WI38 (cell line): ENCODE measurements around the gene SETD6.

ENCODE experiments used
- H3K4me3 ChIP-seq: 2 replicates; pipeline ENCODE4 v1.5.1; 2011; ENCODE audit warnings: low read depth, mild to moderate bottlenecking, control low read depth, low read length
- TF ChIP-seq, protein P1 (sequence below): IDR thresholded peaks from 2 replicates; pipeline ENCODE4 v1.5.1; 2012; ENCODE audit warnings: low read depth, mild to moderate bottlenecking, control low read depth, low read length

SETD6 gene

DNA sequence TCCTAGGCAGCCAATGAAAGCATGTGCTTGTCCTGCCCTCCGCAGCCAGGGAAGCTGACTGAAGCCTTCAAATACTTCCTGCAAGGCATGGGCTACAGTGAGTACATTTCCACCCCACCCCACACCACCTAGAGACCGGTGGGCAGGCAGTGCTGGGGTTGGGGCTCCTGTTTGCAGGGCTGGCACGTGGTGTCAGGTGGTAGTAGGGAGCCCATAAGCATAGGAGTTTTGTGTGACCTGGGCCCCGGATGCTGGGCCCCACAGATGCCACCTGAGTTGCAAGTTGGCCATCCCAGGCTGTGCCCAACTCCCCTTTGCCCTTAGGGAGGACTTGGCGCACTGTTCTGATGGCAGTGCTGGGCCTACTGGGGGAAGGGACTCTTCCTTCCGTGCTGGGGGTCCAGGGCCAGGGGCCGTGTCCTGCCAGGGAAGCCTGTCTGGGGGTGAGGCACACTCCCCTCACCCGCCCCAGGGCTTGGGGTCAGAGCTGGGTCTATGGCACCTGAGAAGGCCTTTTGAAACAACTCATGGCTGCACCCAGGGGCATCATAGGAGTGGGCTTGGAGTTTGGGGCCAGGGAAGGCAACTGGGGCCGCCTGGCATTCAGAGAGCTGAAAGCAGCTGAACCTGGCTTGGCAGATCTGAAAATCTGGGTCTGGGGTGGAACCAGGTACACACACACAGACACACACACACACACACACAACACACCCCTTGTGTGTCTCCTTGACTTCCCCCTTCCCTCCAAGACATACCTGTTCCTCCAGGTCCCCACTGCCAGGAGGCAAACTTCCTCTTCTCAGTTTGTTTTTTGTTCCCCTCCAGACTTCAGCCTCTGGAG, 5.8 kb upstream of the SETD6 start:
- TF ChIP-seq, protein P1, sequence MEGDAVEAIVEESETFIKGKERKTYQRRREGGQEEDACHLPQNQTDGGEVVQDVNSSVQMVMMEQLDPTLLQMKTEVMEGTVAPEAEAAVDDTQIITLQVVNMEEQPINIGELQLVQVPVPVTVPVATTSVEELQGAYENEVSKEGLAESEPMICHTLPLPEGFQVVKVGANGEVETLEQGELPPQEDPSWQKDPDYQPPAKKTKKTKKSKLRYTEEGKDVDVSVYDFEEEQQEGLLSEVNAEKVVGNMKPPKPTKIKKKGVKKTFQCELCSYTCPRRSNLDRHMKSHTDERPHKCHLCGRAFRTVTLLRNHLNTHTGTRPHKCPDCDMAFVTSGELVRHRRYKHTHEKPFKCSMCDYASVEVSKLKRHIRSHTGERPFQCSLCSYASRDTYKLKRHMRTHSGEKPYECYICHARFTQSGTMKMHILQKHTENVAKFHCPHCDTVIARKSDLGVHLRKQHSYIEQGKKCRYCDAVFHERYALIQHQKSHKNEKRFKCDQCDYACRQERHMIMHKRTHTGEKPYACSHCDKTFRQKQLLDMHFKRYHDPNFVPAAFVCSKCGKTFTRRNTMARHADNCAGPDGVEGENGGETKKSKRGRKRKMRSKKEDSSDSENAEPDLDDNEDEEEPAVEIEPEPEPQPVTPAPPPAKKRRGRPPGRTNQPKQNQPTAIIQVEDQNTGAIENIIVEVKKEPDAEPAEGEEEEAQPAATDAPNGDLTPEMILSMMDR, result no peak
- no peak overlapping the region for H3K4me3 ChIP-seq

DNA sequence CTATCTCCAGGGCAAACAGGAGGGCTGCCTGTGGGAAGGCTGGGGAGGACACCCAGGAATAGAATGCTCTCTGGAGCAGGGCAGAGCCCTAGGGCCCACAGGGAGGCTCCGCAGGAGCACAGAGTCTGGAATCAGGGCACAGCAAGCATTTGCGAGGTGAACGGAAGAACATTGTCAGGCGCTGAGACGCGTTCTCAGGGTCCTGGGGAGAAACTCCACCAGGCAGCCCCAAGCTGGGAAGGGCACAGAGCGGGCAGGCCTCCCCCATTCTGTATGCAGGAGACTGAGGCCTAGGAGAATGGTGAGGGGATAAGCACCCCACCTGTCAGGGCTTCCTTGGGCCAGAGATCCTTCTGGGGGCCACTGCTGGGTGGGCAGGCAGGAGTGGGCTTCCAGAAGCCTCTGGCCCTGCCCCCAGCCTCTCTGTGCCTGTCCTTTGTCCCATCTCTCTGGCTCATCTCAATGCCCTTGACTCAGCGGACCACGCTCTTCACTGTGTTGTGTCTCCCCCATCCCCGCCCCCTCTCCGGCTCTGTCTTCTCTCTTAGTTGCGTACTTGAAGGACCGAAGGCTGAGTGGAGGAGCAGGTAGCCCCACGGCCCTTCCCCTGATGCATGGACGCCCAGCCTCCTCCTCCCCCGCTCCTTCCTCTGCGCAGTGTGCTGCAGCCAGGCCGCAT, 5.1 kb upstream of the SETD6 start:
- TF ChIP-seq, protein P1, result no peak
- no peak overlapping the region for H3K4me3 ChIP-seq

DNA sequence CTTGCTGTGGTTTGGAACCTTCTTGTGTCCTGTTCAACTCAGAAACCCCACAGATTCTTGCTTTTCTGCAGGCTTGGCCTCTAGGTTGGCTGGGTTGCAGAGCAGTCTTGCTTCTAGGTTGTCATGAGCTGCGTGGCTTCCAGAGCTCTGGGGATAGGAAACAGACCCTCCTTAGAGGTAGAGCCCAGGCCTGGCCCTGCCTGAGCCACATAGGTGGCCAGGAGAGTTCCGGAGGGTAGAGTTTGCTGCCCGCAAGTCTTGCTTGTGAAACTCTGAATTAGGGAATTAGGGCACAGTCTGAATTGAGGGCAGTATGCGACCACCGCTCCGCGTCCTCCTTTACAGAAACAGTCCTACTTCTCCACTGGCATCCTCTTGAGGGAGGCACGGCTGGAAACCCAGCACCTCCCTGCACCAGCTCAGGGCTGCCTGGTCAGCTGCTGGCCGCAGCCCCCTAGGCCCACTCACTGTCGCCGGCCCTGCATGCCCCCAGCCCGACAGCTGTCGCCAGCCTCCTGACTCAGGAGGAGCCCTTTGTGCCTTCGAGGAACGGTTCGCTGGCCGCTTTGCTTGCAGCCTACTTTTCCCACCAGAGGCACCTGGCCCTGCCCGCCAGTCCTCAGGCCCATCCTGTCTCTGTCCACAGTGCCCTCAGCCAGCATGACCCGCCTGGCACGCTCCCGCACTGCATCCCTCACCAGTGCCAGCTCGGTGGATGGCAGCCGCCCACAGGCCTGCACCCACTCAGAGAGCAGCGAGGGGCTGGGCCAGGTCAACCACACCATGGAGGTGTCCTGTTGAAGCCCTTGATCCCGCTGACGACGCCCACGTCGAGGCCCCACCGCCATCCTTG, 4.3 kb upstream of the SETD6 start:
- H3K4me3 ChIP-seq, result no peak overlapping the region
- TF ChIP-seq, protein P1, result no peak

DNA sequence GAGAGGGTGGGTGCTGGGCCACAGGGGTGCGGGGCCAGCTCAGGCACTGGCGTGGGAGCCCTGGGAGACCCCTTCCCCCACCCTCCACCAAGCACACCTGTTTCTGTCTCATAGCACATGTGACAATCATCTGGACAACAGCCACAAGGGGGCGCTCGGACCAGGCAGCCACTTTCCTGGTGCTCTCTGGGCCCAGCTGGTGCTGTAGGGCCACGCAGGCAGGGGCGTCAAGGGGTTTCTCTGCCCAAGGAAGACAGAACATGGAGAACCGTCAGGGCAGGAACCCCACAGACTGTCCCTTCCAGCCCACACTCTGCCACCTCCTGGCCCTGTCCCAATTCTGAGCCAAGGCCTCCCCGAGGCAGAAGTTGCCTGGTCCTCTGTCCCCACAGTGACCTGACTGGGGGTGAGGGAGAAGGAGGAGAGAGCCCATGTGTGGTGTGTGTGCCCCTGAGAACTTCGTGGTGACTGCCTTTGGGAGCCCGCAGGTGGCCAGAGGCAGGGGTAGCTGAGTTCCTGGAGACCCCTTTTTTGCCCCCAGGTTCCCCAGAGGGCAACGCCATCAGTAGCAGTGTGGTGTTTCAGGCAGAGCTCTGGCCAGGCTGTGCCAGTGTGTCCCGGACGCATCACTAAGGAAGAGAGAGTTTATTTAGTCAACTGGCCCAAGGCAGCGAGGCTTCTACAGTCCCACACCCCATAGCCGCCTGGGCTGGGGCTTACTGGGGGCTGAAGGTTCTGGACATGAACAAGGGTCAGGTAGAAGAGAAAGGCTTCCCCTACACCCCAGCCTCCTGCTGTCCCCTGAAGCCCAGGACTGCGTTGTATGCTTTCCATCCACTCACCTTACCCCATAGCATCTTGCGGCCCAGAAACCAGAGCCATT, 3.1 kb upstream of the SETD6 start:
- TF ChIP-seq, protein P1, result peak; percentile 60
- H3K4me3 ChIP-seq, result no peak overlapping the region

DNA sequence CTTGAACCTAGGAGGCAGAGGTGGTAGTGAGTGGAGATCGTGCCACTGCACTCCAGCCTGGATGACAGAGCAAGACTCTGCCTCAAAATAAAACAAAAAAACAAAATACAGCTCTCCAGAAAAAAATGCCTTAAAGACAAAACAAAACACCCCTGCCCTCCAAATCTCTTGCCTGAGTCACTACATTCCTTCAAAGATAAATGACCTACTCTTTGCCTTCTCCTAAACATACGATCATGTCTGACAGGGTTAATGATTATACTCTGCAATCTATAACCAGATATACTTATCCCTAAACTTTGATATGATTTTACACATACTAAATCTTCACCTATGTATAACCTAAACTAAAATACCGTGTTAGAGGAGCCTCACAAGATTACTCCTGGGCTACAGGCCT, 1.4 kb upstream of the SETD6 start:
- no peak overlapping the region for H3K4me3 ChIP-seq
- TF ChIP-seq, protein P1, result no peak

DNA sequence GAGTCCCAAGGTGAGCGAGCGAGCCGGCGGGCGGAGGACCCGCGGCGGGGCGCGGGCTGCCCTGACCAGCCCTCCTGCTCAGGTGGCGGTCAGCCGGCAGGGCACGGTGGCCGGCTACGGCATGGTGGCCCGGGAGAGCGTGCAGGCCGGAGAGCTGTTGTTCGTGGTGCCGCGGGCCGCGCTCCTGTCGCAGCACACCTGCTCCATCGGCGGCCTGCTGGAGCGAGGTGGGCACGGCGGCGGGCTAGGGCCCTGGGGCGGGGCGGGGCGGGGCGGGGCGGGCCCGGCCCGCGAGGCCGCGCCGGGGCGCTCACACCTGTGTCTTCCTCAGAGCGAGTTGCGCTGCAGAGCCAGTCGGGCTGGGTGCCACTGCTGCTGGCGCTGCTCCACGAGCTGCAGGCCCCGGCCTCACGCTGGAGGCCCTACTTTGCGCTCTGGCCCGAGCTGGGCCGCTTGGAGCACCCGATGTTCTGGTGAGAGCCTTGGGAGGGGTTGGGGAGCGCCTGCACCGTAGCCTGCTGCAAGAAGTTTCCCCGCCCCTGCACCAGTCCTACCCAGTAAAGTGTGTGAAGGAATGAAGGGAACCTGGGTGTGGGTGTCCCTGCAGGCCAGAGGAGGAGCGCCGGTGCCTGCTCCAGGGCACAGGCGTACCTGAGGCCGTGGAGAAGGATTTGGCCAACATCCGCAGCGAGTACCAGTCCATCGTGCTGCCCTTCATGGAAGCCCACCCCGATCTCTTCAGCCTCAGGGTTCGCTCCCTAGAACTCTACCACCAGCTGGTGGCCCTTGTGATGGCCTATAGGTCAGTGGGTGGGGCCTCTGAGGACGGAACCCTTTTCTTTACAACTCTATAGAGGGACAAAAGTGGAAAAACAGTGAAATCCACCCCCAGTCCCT, 802 bp downstream of the SETD6 start:
- TF ChIP-seq, protein P1, result no peak
- peak overlapping the region; percentile 53 for H3K4me3 ChIP-seq
